Measurements from ENCODE around the gene DMD. TPM values are rescaled to one million over a fixed set of nuclear protein-coding genes. Genes with fewer than 3 reads are reported as not detected.

DMD gene
- total and polyA plus RNA-seq, 4 experiments from 2014 or later = 0.18 to 0.55 (median 0.19) TPM; not detected in 1

GRCh38 chrX:32987142-32987541, 224.2 kb downstream of the DMD start:
- no peak overlapping the region for H3K27ac ChIP-seq (ENCODE audit: low read depth, low read length)
- Mint-ChIP-seq H3K4me1 (no peaks in the 10 kb centered on the region), H3K9me3 (no peaks in the 10 kb centered on the region), H3K27ac (no peak overlapping the region), H3K4me3 (no peak overlapping the region), H3K36me3 (no peaks in the 10 kb centered on the region), H3K27me3 (no peaks in the 10 kb centered on the region)
- H3K36me3 ChIP-seq (ENCODE audit: insufficient read depth, low read length) = no peaks in the 10 kb centered on the region
- intact Hi-C loops (cut with micrococcal nuclease) = no loop called here
- H3K9me3 ChIP-seq (ENCODE audit: control insufficient read depth in 1 of 2, low read length in 2 of 2) = no peaks in the 10 kb centered on the region
- ChIA-PET POLR2A (ENCODE audit: partially characterized antibody) (no interaction called here), CTCF (ENCODE audit: partially characterized antibody) (no interaction called here)
- DNase-seq = no peak
- H3K4me3 ChIP-seq (ENCODE audit: low read length in 2 of 2) = no peak overlapping the region
- no peaks in the 10 kb centered on the region for H3K4me1 ChIP-seq (ENCODE audit: insufficient read depth, low read length)
- H3K27me3 ChIP-seq (ENCODE audit: insufficient read depth, low read length) = no peaks in the 10 kb centered on the region

- Mint-ChIP-seq H3K36me3 (no peaks in the 10 kb centered on the region), H3K9me3 (peaks cover 0 to under 1% (median 0%) of the 10 kb centered on the region in 8 donors), H3K4me1 (no peaks in the 10 kb centered on the region), H3K27me3 (no peaks in the 10 kb centered on the region), H3K4me3 (no peak overlapping the region), H3K27ac (no peak overlapping the region)
- Histone ChIP-seq H3K9me3 (ENCODE audit: control insufficient read depth in 1 of 2, low read length in 2 of 2) (no peaks in the 10 kb centered on the region), H3K36me3 (ENCODE audit: insufficient read depth, low read length) (no peaks in the 10 kb centered on the region), H3K27me3 (ENCODE audit: insufficient read depth, low read length) (no peaks in the 10 kb centered on the region), H3K27ac (ENCODE audit: low read depth, low read length) (no peak overlapping the region), H3K4me3 (ENCODE audit: low read length in 2 of 2) (no peak overlapping the region), H3K4me1 (ENCODE audit: insufficient read depth, low read length) (no peaks in the 10 kb centered on the region)
- intact Hi-C loops (cut with micrococcal nuclease) = no loop called here
- no peak for DNase-seq
- ChIA-PET POLR2A (ENCODE audit: partially characterized antibody) (no interaction called here), CTCF (ENCODE audit: partially characterized antibody) (no interaction called here)
These were observed 225.8 kb downstream of the DMD start for GRCh38 chrX:32985544-32985943.

- Histone ChIP-seq H3K9me3 (ENCODE audit: control insufficient read depth in 1 of 2, low read length in 2 of 2) (no peaks in the 10 kb centered on the region), H3K4me3 (ENCODE audit: low read length in 2 of 2) (no peak overlapping the region), H3K4me1 (ENCODE audit: insufficient read depth, low read length) (no peaks in the 10 kb centered on the region), H3K36me3 (ENCODE audit: insufficient read depth, low read length) (no peaks in the 10 kb centered on the region), H3K27ac (ENCODE audit: low read depth, low read length) (no peak overlapping the region), H3K27me3 (ENCODE audit: insufficient read depth, low read length) (no peaks in the 10 kb centered on the region)
- Mint-ChIP-seq H3K27me3 (no peaks in the 10 kb centered on the region), H3K36me3 (no peaks in the 10 kb centered on the region), H3K9me3 (peaks cover 0 to 5% (median 2%) of the 10 kb centered on the region in 8 donors), H3K4me1 (peaks cover 0 to 8% (median 3%) of the 10 kb centered on the region in 4 donors), H3K27ac (no peak overlapping the region), H3K4me3 (no peak overlapping the region)
- DNase-seq = no peak
- CTCF ChIA-PET (ENCODE audit: partially characterized antibody) = no interaction called here
- POLR2A ChIA-PET (ENCODE audit: partially characterized antibody) = no interaction called here
- intact Hi-C loops (cut with micrococcal nuclease) = no loop called here
These were observed 244.5 kb downstream of the DMD start for GRCh38 chrX:32966821-32967355.

GRCh38 chrX:32954125-32954524, 257.2 kb downstream of the DMD start:
- no peaks in the 10 kb centered on the region for H3K9me3 ChIP-seq (ENCODE audit: control insufficient read depth in 1 of 2, low read length in 2 of 2)
- no peaks in the 10 kb centered on the region for H3K4me1 Mint-ChIP-seq
- no peaks in the 10 kb centered on the region for H3K27me3 Mint-ChIP-seq
- H3K27ac Mint-ChIP-seq = no peak overlapping the region
- intact Hi-C loops (cut with micrococcal nuclease) = no loop called here
- peaks cover 0 to 3% (median 0%) of the 10 kb centered on the region in 8 donors for H3K9me3 Mint-ChIP-seq
- ChIA-PET CTCF (ENCODE audit: partially characterized antibody) (no interaction called here), POLR2A (ENCODE audit: partially characterized antibody) (no interaction called here)
- no peaks in the 10 kb centered on the region for H3K36me3 ChIP-seq (ENCODE audit: insufficient read depth, low read length)
- H3K36me3 Mint-ChIP-seq = no peaks in the 10 kb centered on the region
- no peaks in the 10 kb centered on the region for H3K4me1 ChIP-seq (ENCODE audit: insufficient read depth, low read length)
- DNase-seq = no peak
- no peak overlapping the region for H3K4me3 Mint-ChIP-seq
- H3K27me3 ChIP-seq (ENCODE audit: insufficient read depth, low read length) = no peaks in the 10 kb centered on the region
- no peak overlapping the region for H3K27ac ChIP-seq (ENCODE audit: low read depth, low read length)
- H3K4me3 ChIP-seq (ENCODE audit: low read length in 2 of 2) = no peak overlapping the region

GRCh38 chrX:32948130-32948529, 263.2 kb downstream of the DMD start:
- CTCF ChIA-PET (ENCODE audit: partially characterized antibody) = no interaction called here
- Histone ChIP-seq H3K27ac (ENCODE audit: low read depth, low read length) (no peak overlapping the region), H3K36me3 (ENCODE audit: insufficient read depth, low read length) (no peaks in the 10 kb centered on the region), H3K27me3 (ENCODE audit: insufficient read depth, low read length) (no peaks in the 10 kb centered on the region), H3K4me3 (ENCODE audit: low read length in 2 of 2) (no peak overlapping the region), H3K4me1 (ENCODE audit: insufficient read depth, low read length) (no peaks in the 10 kb centered on the region), H3K9me3 (ENCODE audit: control insufficient read depth in 1 of 2, low read length in 2 of 2) (no peaks in the 10 kb centered on the region)
- no peak for DNase-seq
- H3K4me1 Mint-ChIP-seq = no peaks in the 10 kb centered on the region
- H3K9me3 Mint-ChIP-seq = no peaks in the 10 kb centered on the region
- no peak overlapping the region for H3K4me3 Mint-ChIP-seq
- no peak overlapping the region for H3K27ac Mint-ChIP-seq
- POLR2A ChIA-PET (ENCODE audit: partially characterized antibody) = no interaction called here
- intact Hi-C loops (cut with micrococcal nuclease) = no loop called here
- H3K27me3 Mint-ChIP-seq = no peaks in the 10 kb centered on the region
- no peaks in the 10 kb centered on the region for H3K36me3 Mint-ChIP-seq

- Mint-ChIP-seq H3K4me1 (no peaks in the 10 kb centered on the region), H3K9me3 (peaks cover 0 to 5% (median 0%) of the 10 kb centered on the region in 8 donors), H3K27me3 (no peaks in the 10 kb centered on the region), H3K36me3 (no peaks in the 10 kb centered on the region), H3K4me3 (no peak overlapping the region), H3K27ac (no peak overlapping the region)
- intact Hi-C loops (cut with micrococcal nuclease) = no loop called here
- Histone ChIP-seq H3K27ac (ENCODE audit: low read depth, low read length) (no peak overlapping the region), H3K9me3 (ENCODE audit: control insufficient read depth in 1 of 2, low read length in 2 of 2) (no peaks in the 10 kb centered on the region), H3K36me3 (ENCODE audit: insufficient read depth, low read length) (no peaks in the 10 kb centered on the region), H3K4me1 (ENCODE audit: insufficient read depth, low read length) (no peaks in the 10 kb centered on the region), H3K27me3 (ENCODE audit: insufficient read depth, low read length) (no peaks in the 10 kb centered on the region), H3K4me3 (ENCODE audit: low read length in 2 of 2) (no peak overlapping the region)
- CTCF ChIA-PET (ENCODE audit: partially characterized antibody) = no interaction called here
- no peak for DNase-seq
- POLR2A ChIA-PET (ENCODE audit: partially characterized antibody) = no interaction called here
These were observed 274.3 kb downstream of the DMD start for GRCh38 chrX:32937043-32937442.

GRCh38 chrX:32933548-32933947, 277.8 kb downstream of the DMD start:
- H3K36me3 ChIP-seq (ENCODE audit: insufficient read depth, low read length) = no peaks in the 10 kb centered on the region
- peaks cover 0 to 4% (median under 1%) of the 10 kb centered on the region in 8 donors for H3K9me3 Mint-ChIP-seq
- H3K4me1 ChIP-seq (ENCODE audit: insufficient read depth, low read length) = no peaks in the 10 kb centered on the region
- H3K4me1 Mint-ChIP-seq = no peaks in the 10 kb centered on the region
- H3K4me3 ChIP-seq (ENCODE audit: low read length in 2 of 2) = no peak overlapping the region
- H3K9me3 ChIP-seq (ENCODE audit: control insufficient read depth in 1 of 2, low read length in 2 of 2) = no peaks in the 10 kb centered on the region
- no peak overlapping the region for H3K27ac Mint-ChIP-seq
- no peaks in the 10 kb centered on the region for H3K36me3 Mint-ChIP-seq
- H3K4me3 Mint-ChIP-seq = no peak overlapping the region
- H3K27me3 Mint-ChIP-seq = no peaks in the 10 kb centered on the region
- no peak for DNase-seq
- ChIA-PET POLR2A (ENCODE audit: partially characterized antibody) (no interaction called here), CTCF (ENCODE audit: partially characterized antibody) (no interaction called here)
- no peaks in the 10 kb centered on the region for H3K27me3 ChIP-seq (ENCODE audit: insufficient read depth, low read length)
- intact Hi-C loops (cut with micrococcal nuclease) = no loop called here
- H3K27ac ChIP-seq (ENCODE audit: low read depth, low read length) = no peak overlapping the region

GRCh38 chrX:32929040-32929439, 282.3 kb downstream of the DMD start:
- Histone ChIP-seq H3K4me1 (ENCODE audit: insufficient read depth, low read length) (no peaks in the 10 kb centered on the region), H3K4me3 (ENCODE audit: low read length in 2 of 2) (no peak overlapping the region), H3K27me3 (ENCODE audit: insufficient read depth, low read length) (no peaks in the 10 kb centered on the region), H3K27ac (ENCODE audit: low read depth, low read length) (no peak overlapping the region), H3K36me3 (ENCODE audit: insufficient read depth, low read length) (no peaks in the 10 kb centered on the region), H3K9me3 (ENCODE audit: control insufficient read depth in 1 of 2, low read length in 2 of 2) (no peaks in the 10 kb centered on the region)
- H3K9me3 Mint-ChIP-seq = peaks cover 0 to 4% (median 2%) of the 10 kb centered on the region in 8 donors
- ChIA-PET POLR2A (ENCODE audit: partially characterized antibody) (no interaction called here), CTCF (ENCODE audit: partially characterized antibody) (no interaction called here)
- intact Hi-C loops (cut with micrococcal nuclease) = no loop called here
- no peak overlapping the region for H3K27ac Mint-ChIP-seq
- H3K4me1 Mint-ChIP-seq = no peaks in the 10 kb centered on the region
- H3K27me3 Mint-ChIP-seq = no peaks in the 10 kb centered on the region
- DNase-seq = no peak
- no peaks in the 10 kb centered on the region for H3K36me3 Mint-ChIP-seq
- no peak overlapping the region for H3K4me3 Mint-ChIP-seq
